AG08395 (cell line): ENCODE results near the gene ACOXL.

Source experiments
- DNase-seq: peaks from one replicate; pipeline ENCODE4 v3.0.0; 2012; ENCODE audit warnings: mixed read lengths, low spot score

ACOXL gene

GRCh38 chr2:111116011-111116746 lies 383.8 kb downstream of the ACOXL start:
- DNase-seq: no peak

GRCh38 chr2:111116843-111117597 lies 384.6 kb downstream of the ACOXL start:
- DNase-seq: peak; percentile 82

- DNase-seq: peak; percentile 10
Measured at GRCh38 chr2:111117598-111118480, 385.5 kb downstream of the ACOXL start.

DNA sequence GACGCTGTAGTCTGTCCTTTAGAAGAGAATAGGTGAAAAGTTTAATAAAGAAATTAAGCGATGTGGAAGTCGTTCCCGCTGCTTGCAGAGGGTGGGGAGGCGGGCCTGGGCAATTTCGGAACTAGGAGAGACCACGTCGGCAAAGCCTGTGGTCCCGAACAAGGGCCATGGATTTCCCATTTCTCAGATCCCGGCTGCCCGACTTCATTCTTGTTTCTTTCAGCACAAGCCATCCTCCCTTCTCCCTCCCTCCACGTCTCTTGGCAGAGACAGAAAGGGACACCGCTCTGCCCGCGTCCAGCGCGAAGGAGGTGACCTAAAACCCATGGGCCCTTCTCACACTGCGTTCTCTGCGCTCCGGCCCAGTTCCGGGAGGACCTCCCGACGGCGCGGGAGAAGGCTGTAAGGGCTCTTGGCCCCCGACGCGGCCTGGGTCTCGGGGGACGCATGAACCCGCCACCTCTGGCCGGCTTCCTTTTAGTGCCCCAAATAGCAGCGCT lies 386.2 kb downstream of the ACOXL start:
- DNase-seq: no peak

GRCh38 chr2:111118981-111119821 lies 386.8 kb downstream of the ACOXL start:
- DNase-seq: no peak

GRCh38 chr2:111119822-111120252 lies 387.5 kb downstream of the ACOXL start:
- no peak for DNase-seq

GRCh38 chr2:111120253-111121027 lies 388.1 kb downstream of the ACOXL start, which contains the start of gene BCL2L11:
Gene BCL2L11, plus strand, starts transcription at chr2:111120914. Its CDS starts 2,832 bp downstream, at chr2:111123746.
- peak; percentile 90 for DNase-seq

GRCh38 chr2:111121028-111121827 lies 388.9 kb downstream of the ACOXL start:
- no peak for DNase-seq

DNA sequence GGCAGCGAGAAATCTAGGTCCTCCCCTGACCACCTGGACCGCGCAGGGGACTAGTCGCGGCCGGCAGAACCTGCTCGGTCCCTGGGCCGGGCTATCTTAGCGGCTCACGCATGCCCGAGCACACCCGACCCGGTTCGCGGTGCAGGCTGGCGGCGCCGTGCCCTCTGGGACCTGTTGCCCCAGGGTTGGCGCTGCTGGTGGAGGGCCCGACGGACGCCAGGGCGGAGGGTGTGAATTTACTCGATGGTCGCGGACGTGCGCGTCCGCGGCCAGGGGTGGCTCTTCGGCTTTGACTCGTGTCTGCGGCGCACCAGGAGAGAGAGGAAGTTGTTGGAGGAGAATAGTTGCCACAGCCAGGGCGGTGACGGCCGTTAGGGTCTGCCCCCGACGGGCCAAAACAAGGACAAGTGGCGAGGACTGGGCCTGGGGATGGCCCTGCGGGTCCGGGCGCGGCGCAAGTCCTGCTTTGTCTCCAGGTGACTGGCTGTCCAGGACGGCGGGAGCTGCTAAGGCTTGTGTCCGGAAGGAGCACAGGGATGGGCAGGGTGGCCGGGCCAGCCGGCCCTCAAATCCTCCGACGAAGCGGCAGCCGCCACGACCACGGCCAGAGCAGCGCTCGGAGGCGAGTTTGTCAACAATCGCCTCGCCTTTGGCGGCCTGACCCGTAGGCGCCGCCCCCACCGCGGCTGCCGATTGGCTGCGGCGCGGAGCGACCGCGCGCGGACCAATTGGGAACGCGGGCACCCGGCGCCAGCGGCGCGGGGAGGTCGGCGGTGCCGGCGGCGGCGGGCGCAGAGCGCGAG lies 389.7 kb downstream of the ACOXL start:
- DNase-seq: peak; percentile 94

GRCh38 chr2:111122631-111123421 lies 390.5 kb downstream of the ACOXL start:
- peak; percentile 64 for DNase-seq

DNA sequence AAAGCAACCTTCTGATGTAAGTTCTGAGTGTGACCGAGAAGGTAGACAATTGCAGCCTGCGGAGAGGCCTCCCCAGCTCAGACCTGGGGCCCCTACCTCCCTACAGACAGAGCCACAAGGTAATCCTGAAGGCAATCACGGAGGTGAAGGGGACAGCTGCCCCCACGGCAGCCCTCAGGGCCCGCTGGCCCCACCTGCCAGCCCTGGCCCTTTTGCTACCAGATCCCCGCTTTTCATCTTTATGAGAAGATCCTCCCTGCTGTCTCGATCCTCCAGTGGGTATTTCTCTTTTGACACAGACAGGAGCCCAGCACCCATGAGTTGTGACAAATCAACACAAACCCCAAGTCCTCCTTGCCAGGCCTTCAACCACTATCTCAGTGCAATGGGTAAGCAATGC lies 391.4 kb downstream of the ACOXL start:
- no peak for DNase-seq

DNA sequence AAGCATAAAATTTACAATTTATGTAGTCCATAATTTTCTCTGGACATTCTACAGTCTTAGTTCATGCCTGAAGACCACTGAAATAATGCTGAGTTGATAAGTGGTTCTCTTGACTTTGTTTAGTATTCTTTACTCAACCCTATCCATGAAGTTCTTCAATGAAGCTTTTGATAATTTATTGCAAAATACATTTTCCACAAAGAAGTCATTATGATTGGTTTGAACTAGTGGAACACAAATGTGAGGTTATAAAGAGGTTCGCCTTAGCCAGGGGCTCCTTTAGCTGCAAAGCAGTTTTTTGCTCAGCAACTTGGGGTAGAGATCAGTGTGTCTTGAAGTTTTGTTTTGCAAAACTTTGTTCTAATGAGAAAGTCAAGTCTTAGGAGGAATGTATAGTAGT lies 394.2 kb downstream of the ACOXL start:
- DNase-seq: no peak

DNA sequence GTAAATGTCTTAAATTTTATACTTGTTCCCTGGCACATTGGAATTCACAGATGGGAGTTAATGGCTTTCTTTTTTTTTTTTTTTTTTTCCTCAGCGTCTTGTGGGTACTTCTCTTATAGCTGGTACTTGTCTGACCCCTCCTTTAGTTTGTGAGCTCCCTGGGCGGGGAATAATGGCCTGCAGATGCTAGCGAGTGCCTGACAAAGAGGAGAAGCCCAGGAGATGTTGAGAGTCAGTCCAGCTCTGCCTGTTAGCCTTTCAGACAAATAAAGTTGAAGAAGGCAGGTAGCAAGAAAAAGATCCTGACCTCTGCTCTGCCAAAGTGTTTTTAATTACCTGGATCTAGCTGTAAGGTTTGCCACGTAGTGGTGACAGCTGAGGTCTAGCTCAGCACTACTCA lies 395.0 kb downstream of the ACOXL start:
- DNase-seq: no peak

DNA sequence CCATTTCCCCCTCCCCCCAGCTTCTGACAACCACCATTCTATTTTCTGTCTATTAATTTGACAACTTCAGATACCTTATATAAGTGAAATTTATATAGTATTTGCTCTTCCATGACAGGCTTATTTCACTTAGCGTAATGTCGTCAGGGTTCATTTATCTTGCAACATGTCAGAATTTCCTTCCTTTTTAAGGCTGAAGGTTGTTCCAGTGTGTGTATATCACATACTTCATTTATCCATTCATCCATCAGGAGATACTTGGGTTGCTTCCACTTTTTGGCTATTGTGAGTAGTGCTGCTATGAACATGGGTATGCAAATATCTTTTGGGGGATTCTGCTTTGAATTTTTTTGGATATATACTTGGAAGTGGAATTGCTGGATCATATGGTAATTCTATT lies 395.7 kb downstream of the ACOXL start:
- no peak for DNase-seq

DNA sequence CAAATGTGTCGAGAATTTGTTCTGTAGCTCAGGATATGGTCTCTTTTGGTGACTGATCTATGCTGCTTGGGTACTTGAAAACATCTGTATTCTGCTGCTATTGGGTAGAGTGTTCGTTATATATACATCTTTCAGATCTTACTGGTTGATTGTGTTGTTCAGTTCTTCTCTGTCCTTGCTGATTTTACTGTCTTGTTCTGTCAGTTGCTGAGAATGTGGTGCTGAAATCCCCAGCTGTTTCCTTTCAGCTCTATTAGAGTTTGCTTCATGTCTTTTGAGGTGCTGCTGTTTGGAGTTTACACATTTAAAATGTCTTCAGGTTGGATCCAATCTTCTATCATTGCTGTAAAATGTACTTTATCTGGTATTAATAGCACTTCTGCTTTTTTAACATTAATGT lies 401.2 kb downstream of the ACOXL start:
- no peak for DNase-seq

DNA sequence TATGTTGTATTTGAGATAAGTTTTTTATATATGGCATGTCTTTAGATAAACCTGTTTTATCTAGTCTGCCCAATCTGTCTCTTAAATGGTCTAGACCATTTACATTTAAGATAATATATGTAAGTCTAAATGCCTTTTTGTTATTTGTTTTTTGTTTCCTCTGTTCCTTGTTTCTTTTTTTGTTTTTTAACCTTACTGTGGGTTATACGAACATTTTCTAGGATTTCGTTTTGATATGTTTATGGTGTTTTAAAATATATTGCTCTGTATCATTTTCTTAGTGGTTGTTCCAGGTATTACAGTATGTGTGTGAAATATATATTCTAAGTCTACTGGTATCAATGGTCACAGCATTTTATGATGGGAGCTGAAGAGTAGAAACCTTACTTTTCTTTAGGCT lies 401.7 kb downstream of the ACOXL start:
- no peak for DNase-seq

DNA sequence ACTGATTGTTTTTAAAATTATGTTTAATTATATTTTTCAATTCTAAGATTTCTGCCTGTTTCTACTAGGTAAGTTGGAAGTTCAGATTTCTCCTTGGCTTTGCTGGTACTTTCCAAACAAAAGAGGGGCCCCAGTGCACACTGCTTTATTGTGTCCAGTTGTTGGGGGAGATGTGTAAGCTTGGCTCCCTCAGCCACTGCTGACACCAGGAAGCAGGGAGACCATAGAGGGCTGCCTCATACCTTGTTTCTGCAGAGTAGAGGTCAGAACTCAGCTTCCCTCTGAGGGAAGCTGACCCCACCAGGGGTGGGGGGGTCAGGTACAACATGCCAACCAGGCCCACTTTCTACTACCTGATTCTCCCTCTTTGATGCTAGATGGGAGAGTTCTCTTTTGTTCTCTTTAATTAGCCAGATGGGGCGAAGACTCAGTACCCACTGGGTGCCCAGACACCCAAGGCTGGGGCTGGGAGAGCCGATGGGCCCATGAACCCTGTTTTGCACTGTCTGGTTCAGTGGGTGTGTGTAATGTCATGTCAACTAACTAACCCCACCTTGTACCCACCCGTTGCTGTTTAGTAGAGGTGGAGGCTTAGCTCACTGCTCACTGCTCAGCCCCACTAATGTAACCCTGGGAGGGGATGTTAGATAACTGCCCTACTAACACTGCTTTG lies 403.0 kb downstream of the ACOXL start:
- no peak for DNase-seq
